Head of caudate nucleus (tissue), 42 donors: ENCODE results near the gene SERPINB2.
"Not testable (repeated sequence)": the region's sequence is repeated elsewhere in the genome, so short reads cannot be mapped to it uniquely, and the experiment has no call there.

Source experiments
- DNase-seq, 42 donors: peaks; one replicate each; pipeline versions ENCODE4 v3.0.0 to v3.0.0-alpha.2; 2020 to 2021; ENCODE audit warnings: mixed read lengths in 7 of 42
- intact Hi-C: fragments of 100-400 bp; cut with DNase I; formaldehyde crosslinking; loops from one replicate; pipeline ENCODE4 v1.15.0; 2022

Gene SERPINB2

DNA sequence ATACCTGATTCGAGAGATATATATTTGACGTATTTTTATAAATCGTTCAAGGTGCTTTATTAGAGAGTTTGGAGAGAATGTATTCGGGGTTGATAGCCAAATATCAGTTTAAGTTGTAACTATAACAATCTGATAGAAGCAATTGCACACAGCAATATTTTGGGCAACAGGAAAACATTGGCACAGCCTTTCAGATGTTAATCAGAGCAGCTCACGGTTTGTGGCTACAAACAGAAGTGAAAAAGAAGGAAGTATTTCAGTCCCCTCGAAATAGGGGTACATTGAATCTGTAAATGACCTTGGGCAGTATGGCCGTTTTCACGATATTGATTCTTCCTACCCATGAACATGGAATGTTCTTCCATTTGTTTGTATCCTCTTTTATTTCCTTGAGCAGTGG, 40.8 kb downstream of the SERPINB2 start:
- intact Hi-C loops = no loop called here
- no peak for DNase-seq

GRCh38 chr18:63929369-63929768, 41.9 kb downstream of the SERPINB2 start:
- DNase-seq, intact Hi-C loops: not testable (repeated sequence)

GRCh38 chr18:63930773-63931354, 43.4 kb downstream of the SERPINB2 start:
- DNase-seq = no peak

GRCh38 chr18:63936156-63936931, 48.8 kb downstream of the SERPINB2 start:
- intact Hi-C loops = no loop called here
- DNase-seq = peak; percentile 67 to 90 (median 81)

More at GRCh38 chr18:63930773-63931354, 43.4 kb downstream of the SERPINB2 start:
- intact Hi-C loops = no loop called here

- peak in 1 of 42 donors; percentile 41 for DNase-seq
- intact Hi-C loops = no loop called here
These were observed 49.5 kb downstream of the SERPINB2 start for GRCh38 chr18:63936932-63937393.

GRCh38 chr18:63940008-63940407, 52.5 kb downstream of the SERPINB2 start:
- DNase-seq = no peak
- intact Hi-C loops = no loop called here

DNA sequence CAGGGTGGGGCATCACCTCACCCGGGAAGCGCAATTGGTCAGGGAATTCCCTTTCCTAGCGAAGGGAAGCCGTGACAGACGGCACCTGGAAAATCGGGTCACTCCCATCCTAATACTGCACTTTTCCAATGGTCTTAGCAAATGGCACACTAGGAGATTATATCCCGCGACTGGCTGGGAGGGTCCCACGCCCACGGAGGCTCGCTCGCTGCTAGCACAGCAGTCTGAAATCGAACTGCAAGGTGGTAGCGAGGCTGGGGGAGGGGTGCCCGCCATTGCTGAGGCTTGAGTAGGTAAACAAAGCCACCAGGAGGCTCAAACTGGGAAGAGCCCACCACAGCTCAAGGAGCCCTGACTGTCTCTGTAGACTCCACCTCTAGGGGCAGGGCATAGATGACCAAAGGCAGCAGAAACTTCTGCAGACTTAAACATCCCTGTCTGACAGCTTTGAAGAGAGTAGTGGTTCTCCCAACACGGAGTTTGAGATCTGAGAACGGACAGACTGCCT, 53.1 kb downstream of the SERPINB2 start:
- DNase-seq, intact Hi-C loops: not testable (repeated sequence)

GRCh38 chr18:63947051-63947790, 59.7 kb downstream of the SERPINB2 start:
- DNase-seq = no peak
- intact Hi-C loops = no loop called here

- intact Hi-C loops = no loop called here
- peak; percentile 34 to 87 (median 67) for DNase-seq
These were observed 61.7 kb downstream of the SERPINB2 start, which contains the start of gene HMSD for GRCh38 chr18:63949068-63949737. TSS of gene HMSD (plus strand) at chr18:63949301. CDS start at chr18:63953456, 4,155 bp downstream.

- no peak for DNase-seq
- intact Hi-C loops = no loop called here
These were observed 63.8 kb downstream of the SERPINB2 start for GRCh38 chr18:63951302-63951705.
